ENCODE results near the gene PDGFA.
"Not testable (repeated sequence)": the region's sequence is repeated elsewhere in the genome, so short reads cannot be mapped to it uniquely, and the experiment has no call there.

PDGFA gene

GRCh38 chr7:519484-520390 lies at the start of gene PDGFA:
Gene PDGFA (minus strand): TSS chr7:519846. CDS start chr7:519001, 845 bp downstream.
- DNase-seq: no peak

GRCh38 chr7:568031-568951 lies 48.6 kb upstream of the PDGFA start:
- no peak for DNase-seq

GRCh38 chr7:567305-567883 lies 47.7 kb upstream of the PDGFA start:
- no peak for DNase-seq

- DNase-seq: no peak
These were observed 46.5 kb upstream of the PDGFA start for GRCh38 chr7:566100-566499.

GRCh38 chr7:564176-564865 lies 44.7 kb upstream of the PDGFA start:
- DNase-seq: no peak

GRCh38 chr7:563629-564170 lies 44.1 kb upstream of the PDGFA start:
- DNase-seq: no peak

GRCh38 chr7:562789-563628 lies 43.4 kb upstream of the PDGFA start:
- no peak for DNase-seq

GRCh38 chr7:562374-562675 lies 42.7 kb upstream of the PDGFA start:
- no peak for DNase-seq

GRCh38 chr7:561631-562373 lies 42.2 kb upstream of the PDGFA start:
- DNase-seq: no peak

- DNase-seq: no peak
These were observed 41.5 kb upstream of the PDGFA start for GRCh38 chr7:560966-561630.

GRCh38 chr7:559396-559705 lies 39.7 kb upstream of the PDGFA start:
- DNase-seq: no peak

- no peak for DNase-seq
These were observed 37.9 kb upstream of the PDGFA start for GRCh38 chr7:557558-557881.

GRCh38 chr7:556837-557557 lies 37.4 kb upstream of the PDGFA start:
- no peak for DNase-seq

GRCh38 chr7:556291-556826 lies 36.7 kb upstream of the PDGFA start:
- DNase-seq: no peak

- no peak for DNase-seq
These were observed 36.0 kb upstream of the PDGFA start for GRCh38 chr7:555551-556160.

GRCh38 chr7:553636-554111 lies 34.0 kb upstream of the PDGFA start:
- no peak for DNase-seq

GRCh38 chr7:552868-553635 lies 33.4 kb upstream of the PDGFA start:
- DNase-seq: no peak

GRCh38 chr7:552151-552867 lies 32.7 kb upstream of the PDGFA start:
- DNase-seq: not testable (repeated sequence)
